Naive thymus-derived CD4-positive, alpha-beta T cell (primary cell): ENCODE results near the gene GABBR1. TPM values are rescaled to one million over a fixed set of nuclear protein-coding genes. Genes with fewer than 3 reads are reported as not detected.

Experiments
- ATAC-seq: fragments of 150-1000 bp; cut with Tn5 transposase; 2 replicates; pipeline ENCODE4 v1.10.0; 2021; ENCODE audit warnings: mild to moderate bottlenecking, moderate library complexity
- CTCF ChIA-PET: fragments of 350-600 bp; sonication (Branson Sonifier 250); formaldehyde crosslinking; loops from one replicate; lab custom pipeline; 2021; ENCODE audit warnings: antibody characterized with exemption; lab: Charles Lee
- POLR2A ChIA-PET: fragments of 350-600 bp; sonication (Branson Sonifier 250); formaldehyde crosslinking; loops from one replicate; lab custom pipeline; 2021; ENCODE audit warnings: antibody characterized with exemption, inconsistent platforms; lab: Charles Lee
- DNase-seq, 9 donors: peaks; one replicate each; pipeline versions ENCODE4 v3.0.0 to v3.0.0-alpha.2; 2020 to 2022; ENCODE audit warnings: mixed read lengths in 1 of 9
- H3K27ac ChIP-seq: one replicate; pipeline ENCODE4 v1.7.0; 2013; ENCODE audit warnings: mild to moderate bottlenecking, low read depth, low read length, moderate library complexity
- H3K27me3 ChIP-seq, 2 donors: one replicate each; pipeline ENCODE4 v1.7.0; 2013; ENCODE audit warnings: low read length in 2 of 2, mild to moderate bottlenecking in 2 of 2, moderate library complexity in 2 of 2; ENCODE audit not compliant: control insufficient read depth in 2 of 2, insufficient read depth in 2 of 2
- H3K36me3 ChIP-seq, 3 experiments: 1 replicate in 2 of 3; 2 replicates in 1 of 3; pipeline ENCODE4 v1.7.0; 2013; ENCODE audit warnings: low read length in 3 of 3, mild to moderate bottlenecking in 3 of 3, moderate library complexity in 1 of 3; ENCODE audit not compliant: insufficient read depth in 3 of 3, control insufficient read depth in 2 of 3
- H3K4me1 ChIP-seq, 2 donors: one replicate each; pipeline ENCODE4 v1.7.0; 2013; ENCODE audit warnings: low read length in 2 of 2, mild to moderate bottlenecking in 2 of 2, moderate library complexity in 1 of 2; ENCODE audit not compliant: control insufficient read depth in 2 of 2, insufficient read depth in 2 of 2
- H3K4me3 ChIP-seq: 2 replicates; pipeline ENCODE4 v1.7.0; 2013; ENCODE audit warnings: mild to moderate bottlenecking, low read length
- H3K9me3 ChIP-seq, 3 experiments: 1 replicate in 2 of 3; 2 replicates in 1 of 3; pipeline ENCODE4 v1.7.0; 2013; ENCODE audit warnings: low read length in 3 of 3; ENCODE audit not compliant: control insufficient read depth in 2 of 3
- H3K27ac Mint-ChIP-seq, 9 donors: one replicate each; pipeline ENCODE4 v1.8.0; 2020 to 2022; ENCODE audit warnings: mixed read lengths in 9 of 9, mild to moderate bottlenecking in 8 of 9, moderate library complexity in 5 of 9, inconsistent platforms in 2 of 9
- H3K27me3 Mint-ChIP-seq, 5 donors: one replicate each; pipeline ENCODE4 v1.8.0; 2021 to 2022; ENCODE audit warnings: mixed read lengths in 5 of 5, mild to moderate bottlenecking in 1 of 5
- H3K36me3 Mint-ChIP-seq, 5 donors: one replicate each; pipeline ENCODE4 v1.8.0; 2020 to 2022; ENCODE audit warnings: mixed read lengths in 5 of 5, mild to moderate bottlenecking in 3 of 5, inconsistent platforms in 1 of 5
- H3K4me1 Mint-ChIP-seq, 7 donors: one replicate each; pipeline ENCODE4 v1.8.0; 2020 to 2022; ENCODE audit warnings: mixed read lengths in 7 of 7, mild to moderate bottlenecking in 3 of 7, inconsistent platforms in 1 of 7
- H3K4me3 Mint-ChIP-seq, 10 donors: one replicate each; pipeline ENCODE4 v1.8.0; 2020 to 2022; ENCODE audit warnings: mild to moderate bottlenecking in 10 of 10, mixed read lengths in 10 of 10, moderate library complexity in 6 of 10, inconsistent platforms in 2 of 10
- H3K9me3 Mint-ChIP-seq, 11 donors: one replicate each; pipeline ENCODE4 v1.8.0; 2020 to 2022; ENCODE audit warnings: mixed read lengths in 11 of 11, mild to moderate bottlenecking in 4 of 11, inconsistent platforms in 1 of 11, moderate library complexity in 1 of 11
- intact Hi-C, 2 donors: fragments of 100-400 bp; cut with micrococcal nuclease; formaldehyde crosslinking; loops; one replicate each; pipeline ENCODE4 v1.15.1; 2023
- polyA plus RNA-seq, 2 donors: library from polyadenylated mRNA; unstranded; fragments of 300-500 nt; fragmentation: Illumina TruSeq; gene quantifications; one replicate each; pipeline ENCODE4 v1.2.3, GENCODE V29; 2021
- total RNA-seq, 6 experiments: library from RNA in 5 of 6; stranded (reverse) in 5 of 6; gene quantifications; 1 replicate in 5 of 6; 2 replicates in 1 of 6; pipeline ENCODE4 v1.2.3 and lab custom pipeline; 2021 to 2026

The GABBR1 gene
- total and polyA plus RNA-seq, 7 experiments from 2014 or later, result 1.2 to 115 (median 59.9) TPM

DNA sequence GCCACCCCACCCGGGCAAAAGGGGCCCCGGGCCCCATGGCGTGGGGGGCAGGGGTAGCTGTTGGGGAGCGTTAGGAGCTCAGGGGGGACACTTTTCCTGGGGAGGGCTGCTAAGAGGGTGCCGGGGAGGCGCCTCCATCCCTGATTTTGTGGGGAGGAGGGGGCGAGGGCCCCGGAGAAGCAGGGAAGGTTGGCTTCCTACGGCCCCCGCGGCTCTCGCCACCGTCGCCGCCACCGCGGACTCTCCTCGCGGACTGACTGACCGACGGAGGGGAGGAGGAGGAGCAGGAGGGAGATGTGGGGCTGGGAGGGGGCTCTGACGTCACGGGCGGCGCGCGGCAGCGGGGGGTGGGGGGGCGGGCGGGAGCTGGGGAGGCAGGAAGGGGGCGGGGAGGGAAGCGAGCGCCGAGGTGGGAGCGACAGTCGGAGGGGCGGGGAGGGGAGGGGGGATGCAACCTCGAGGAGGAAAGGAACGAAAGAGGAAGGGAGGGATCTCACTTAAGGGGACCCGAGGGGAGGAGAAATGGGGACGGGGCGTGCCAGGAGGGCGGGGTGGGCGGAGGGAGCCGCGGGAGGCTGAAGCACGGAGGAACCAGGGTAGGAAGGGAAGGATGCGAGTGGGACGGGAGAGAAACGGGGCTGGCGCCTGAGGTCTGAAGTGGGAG, 5.1 kb downstream of the GABBR1 start:
- no peaks in the 10 kb centered on the region for H3K27me3 ChIP-seq
- intact Hi-C loops, result loop anchor here in 1 of 2 donors (1.0 kb wide), 2 partner anchors 13 to 25 kb away; no protein-coding TSS in a partner anchor

DNA sequence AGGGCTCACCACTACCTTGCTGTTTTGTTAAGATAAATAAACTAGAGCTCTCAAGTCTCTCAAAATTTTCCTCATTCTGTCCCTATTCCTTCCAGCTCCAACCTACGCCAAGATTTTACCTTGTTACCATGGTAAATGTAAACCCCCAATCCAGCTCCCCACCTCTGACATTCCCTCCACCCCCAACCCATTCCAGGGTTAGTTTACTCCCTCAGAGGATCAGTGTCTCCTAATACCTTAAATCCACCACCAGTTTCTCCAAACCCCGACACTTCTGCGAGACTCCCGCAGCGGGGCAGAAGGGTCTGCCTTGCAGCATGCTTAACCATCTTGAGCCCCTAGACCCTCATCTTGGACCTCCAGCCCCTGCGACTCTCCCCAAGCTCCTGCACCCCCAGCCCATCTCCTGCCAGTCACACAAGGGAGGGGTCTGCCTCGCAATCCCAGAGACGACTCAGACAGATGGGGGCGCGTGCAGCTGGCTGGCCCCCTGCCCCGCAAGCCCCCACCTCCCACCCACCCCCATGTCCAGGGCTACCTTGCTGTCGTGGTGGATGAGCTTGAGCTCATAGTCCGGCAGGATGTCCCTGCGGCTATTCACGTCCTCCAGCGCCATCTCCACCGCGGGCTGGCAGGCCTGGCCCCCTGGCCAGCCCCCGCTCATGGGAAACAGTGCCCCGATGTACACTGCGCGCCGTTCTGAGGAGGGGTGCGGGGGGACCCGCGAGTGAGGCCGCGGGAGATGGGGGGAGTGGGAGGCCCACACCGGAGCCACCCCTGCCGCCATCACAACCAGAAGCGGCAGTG, 5.8 kb downstream of the GABBR1 start:
- peak overlapping the region; percentile 39 for H3K4me3 ChIP-seq

More for the DNA sequence above, 5.1 kb downstream of the GABBR1 start:
- Mint-ChIP-seq H3K27me3 (peaks cover 0 to 56% (median 0%) of the 10 kb centered on the region in 5 donors), H3K27ac (peak overlapping the region in 8 of 9 donors; percentile 13 to 88 (median 68)), H3K9me3 (peaks cover 0 to 2% (median 0%) of the 10 kb centered on the region in 11 donors), H3K4me1 (peaks cover 34 to 52% (median 45%) of the 10 kb centered on the region in 7 donors), H3K36me3 (peaks cover 0 to 14% (median 4%) of the 10 kb centered on the region in 5 donors), H3K4me3 (peak overlapping the region; percentile 88 to 96 (median 92))
- ATAC-seq (peak; percentile 18), DNase-seq (peak in 7 of 9 donors; percentile 28 to 67 (median 37))
- H3K36me3 ChIP-seq, result peaks cover 0 to 9% (median 0%) of the 10 kb centered on the region in 3 experiments
- H3K9me3 ChIP-seq, result no peaks in the 10 kb centered on the region
- peak overlapping the region; percentile 83 for H3K4me3 ChIP-seq
- ChIA-PET CTCF (interaction anchor here (0.6 to 6.4 kb wide), 4 partner anchors 14 to 26 kb away, joined by 3 to 25 read pairs (median 5); no protein-coding TSS in a partner anchor), POLR2A (interaction anchor here (1.2 to 4.9 kb wide), 2 partner anchors 13 to 22 kb away, joined by 3 to 20 read pairs; no protein-coding TSS in a partner anchor)
- peaks cover 18 to 24% of the 10 kb centered on the region in 2 donors for H3K4me1 ChIP-seq
- peak overlapping the region; percentile 66 for H3K27ac ChIP-seq

DNA sequence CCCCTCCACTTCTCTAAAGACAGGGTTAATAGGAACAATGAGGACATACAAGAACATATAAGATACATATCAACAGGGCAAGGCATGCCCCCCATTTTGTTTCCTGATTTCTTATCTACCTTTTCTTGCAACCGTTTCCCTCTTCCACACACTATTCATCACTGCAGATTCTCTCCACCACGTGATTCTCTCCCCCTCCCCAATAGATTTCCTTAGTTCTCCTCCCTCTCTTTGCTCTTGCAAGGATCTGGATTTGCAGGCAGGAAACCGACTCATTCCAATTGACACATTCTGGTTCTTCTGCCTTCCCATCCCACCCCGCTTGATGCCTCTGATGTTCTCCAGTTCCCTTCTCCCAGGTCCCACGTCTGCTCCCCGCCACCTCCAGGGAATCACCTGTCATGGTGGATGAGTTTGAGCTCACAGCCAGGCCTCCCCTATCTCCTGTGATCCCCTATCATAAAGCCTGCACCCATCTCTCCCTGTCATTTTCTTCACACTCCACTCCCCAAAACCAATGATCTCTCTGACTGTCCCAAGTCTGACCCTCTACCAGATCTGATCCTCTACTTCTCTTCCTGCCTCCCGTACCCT, 7.5 kb downstream of the GABBR1 start:
- DNase-seq (no peak), ATAC-seq (no peak)
- Mint-ChIP-seq H3K4me1 (peaks cover 17 to 34% (median 27%) of the 10 kb centered on the region in 7 donors), H3K27ac (peak overlapping the region in 6 of 9 donors; percentile 11 to 80 (median 44)), H3K4me3 (peak overlapping the region in 1 of 10 donors; percentile 1), H3K27me3 (peaks cover 0 to 38% (median 0%) of the 10 kb centered on the region in 5 donors), H3K9me3 (no peaks in the 10 kb centered on the region), H3K36me3 (peaks cover 6 to 22% (median 11%) of the 10 kb centered on the region in 5 donors)
- no peak overlapping the region for H3K4me3 ChIP-seq
- H3K36me3 ChIP-seq, result peaks cover 0 to 26% (median 0%) of the 10 kb centered on the region in 3 experiments
- no peaks in the 10 kb centered on the region for H3K27me3 ChIP-seq
- intact Hi-C loops, result no loop called here
- no peaks in the 10 kb centered on the region for H3K9me3 ChIP-seq
- ChIA-PET CTCF (interaction anchor here (3.0 to 6.4 kb wide), 2 partner anchors 24 to 28 kb away, joined by 11 to 25 read pairs; no protein-coding TSS in a partner anchor), POLR2A (interaction anchor here (4.9 kb wide), 1 partner anchor 25 kb away, joined by 20 read pairs; no protein-coding TSS in a partner anchor)
- H3K27ac ChIP-seq, result no peak overlapping the region
- peaks cover 7 to 10% of the 10 kb centered on the region in 2 donors for H3K4me1 ChIP-seq

More for the DNA sequence above, 5.8 kb downstream of the GABBR1 start:
- Mint-ChIP-seq H3K36me3 (peaks cover 0 to 14% (median 9%) of the 10 kb centered on the region in 5 donors), H3K9me3 (peaks cover 0 to 2% (median 0%) of the 10 kb centered on the region in 11 donors), H3K27me3 (peaks cover 0 to 55% (median 0%) of the 10 kb centered on the region in 5 donors), H3K4me1 (peaks cover 33 to 51% (median 44%) of the 10 kb centered on the region in 7 donors), H3K4me3 (peak overlapping the region; percentile 46 to 96 (median 76)), H3K27ac (peak overlapping the region in 8 of 9 donors; percentile 35 to 89 (median 66))
- peaks cover 0 to 12% (median 0%) of the 10 kb centered on the region in 3 experiments for H3K36me3 ChIP-seq
- H3K4me1 ChIP-seq, result peaks cover 18 to 23% of the 10 kb centered on the region in 2 donors
- intact Hi-C loops, result no loop called here
- ChIA-PET CTCF (interaction anchor here (1.1 to 6.4 kb wide), 2 partner anchors 15 to 23 kb away, joined by 3 to 25 read pairs; no protein-coding TSS in a partner anchor), POLR2A (interaction anchor here (1.2 to 4.9 kb wide), 3 partner anchors 14 to 27 kb away, joined by 3 to 20 read pairs (median 3); no protein-coding TSS in a partner anchor)
- no peaks in the 10 kb centered on the region for H3K9me3 ChIP-seq
- H3K27ac ChIP-seq, result peak overlapping the region; percentile 66
- H3K27me3 ChIP-seq, result no peaks in the 10 kb centered on the region
- peak in 1 of 9 donors; percentile 13 for DNase-seq
- ATAC-seq, result no peak

DNA sequence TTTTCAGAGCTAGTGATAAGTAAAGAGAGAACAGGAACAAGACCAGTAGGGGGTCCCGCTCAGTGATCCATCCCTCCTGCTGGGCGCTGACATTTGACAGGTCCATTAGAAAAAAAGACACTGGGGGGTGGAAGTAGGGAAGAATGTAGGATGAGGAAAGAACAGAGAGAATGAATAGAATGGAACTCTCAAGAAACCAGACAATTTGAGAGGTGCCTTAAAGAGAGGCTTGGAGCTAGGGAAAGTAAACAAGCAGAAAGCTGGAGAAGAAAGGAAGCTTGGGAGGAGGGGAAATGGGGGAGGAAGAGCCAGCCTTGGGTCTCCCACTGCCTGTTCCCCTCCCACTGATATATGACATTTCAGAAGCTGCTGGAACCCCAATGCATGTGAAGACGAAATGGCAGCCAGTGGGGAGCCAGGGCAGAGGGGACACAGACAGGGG, 8.4 kb downstream of the GABBR1 start:
- Histone ChIP-seq H3K4me3 (no peak overlapping the region), H3K27me3 (no peaks in the 10 kb centered on the region), H3K27ac (no peak overlapping the region), H3K36me3 (peaks cover 0 to 32% (median 0%) of the 10 kb centered on the region in 3 experiments), H3K9me3 (no peaks in the 10 kb centered on the region), H3K4me1 (peaks cover 7% of the 10 kb centered on the region in 2 donors)
- peaks cover 14 to 26% (median 19%) of the 10 kb centered on the region in 7 donors for H3K4me1 Mint-ChIP-seq
- DNase-seq (no peak), ATAC-seq (no peak)
- intact Hi-C loops, result no loop called here
- peaks cover 0 to 29% (median 0%) of the 10 kb centered on the region in 5 donors for H3K27me3 Mint-ChIP-seq
- CTCF ChIA-PET, result interaction anchor here (3.0 to 6.4 kb wide), 2 partner anchors 25 to 29 kb away, joined by 11 to 25 read pairs; no protein-coding TSS in a partner anchor
- no peak overlapping the region for H3K4me3 Mint-ChIP-seq
- H3K9me3 Mint-ChIP-seq, result no peaks in the 10 kb centered on the region
- H3K36me3 Mint-ChIP-seq, result peaks cover 10 to 29% (median 15%) of the 10 kb centered on the region in 5 donors
- POLR2A ChIA-PET, result interaction anchor here (0.8 kb wide), 1 partner anchor 29 kb away, joined by 3 read pairs; no protein-coding TSS in a partner anchor
- H3K27ac Mint-ChIP-seq, result peak overlapping the region in 2 of 9 donors; percentile 44 to 69

DNA sequence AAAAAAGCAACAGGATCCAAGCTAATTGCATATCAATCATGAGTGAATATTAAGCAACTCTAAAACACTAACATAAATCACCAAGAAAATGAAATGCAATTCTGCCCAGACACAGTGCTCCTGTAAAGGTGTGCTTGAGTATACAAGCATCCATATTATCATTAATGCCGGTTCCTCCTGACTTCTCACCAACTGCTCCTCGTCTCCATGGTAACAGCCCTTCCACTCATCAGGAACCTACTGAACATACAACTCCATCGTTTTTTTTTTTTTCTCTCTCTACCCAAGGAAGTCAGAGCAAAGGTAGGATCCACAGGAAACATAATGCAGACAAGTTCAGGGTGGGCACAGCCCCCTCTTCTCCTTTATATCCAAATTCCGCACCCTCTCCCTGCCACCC, 12.4 kb downstream of the GABBR1 start:
- H3K27ac ChIP-seq, result no peak overlapping the region
- no peaks in the 10 kb centered on the region for H3K9me3 Mint-ChIP-seq
- peak overlapping the region in 2 of 9 donors; percentile 15 to 47 for H3K27ac Mint-ChIP-seq
- H3K27me3 ChIP-seq, result no peaks in the 10 kb centered on the region
- no peak overlapping the region for H3K4me3 ChIP-seq
- CTCF ChIA-PET, result interaction anchor here (0.5 to 1.5 kb wide), 3 partner anchors 29 to 1534 kb away, joined by 3 to 9 read pairs (median 3); no protein-coding TSS in a partner anchor
- H3K27me3 Mint-ChIP-seq, result peaks cover 0 to 6% (median 0%) of the 10 kb centered on the region in 5 donors
- intact Hi-C loops, result no loop called here
- ATAC-seq (no peak), DNase-seq (no peak)
- peaks cover 13 to 41% (median 16%) of the 10 kb centered on the region in 5 donors for H3K36me3 Mint-ChIP-seq
- no peaks in the 10 kb centered on the region for H3K9me3 ChIP-seq
- POLR2A ChIA-PET, result no interaction called here
- H3K4me3 Mint-ChIP-seq, result no peak overlapping the region
- H3K36me3 ChIP-seq, result peaks cover 0 to 28% (median 0%) of the 10 kb centered on the region in 3 experiments
- H3K4me1 ChIP-seq, result no peaks in the 10 kb centered on the region
- H3K4me1 Mint-ChIP-seq, result peaks cover 0 to 4% (median 0%) of the 10 kb centered on the region in 7 donors
